HCT116 (cell line): ENCODE results near the gene PDE4B. TPM values are rescaled to one million over a fixed set of nuclear protein-coding genes. Genes with fewer than 3 reads are reported as not detected.

Source experiments
- ATAC-seq: fragments of 200-7000 bp; cut with Tn5 transposase; 2 replicates; pipeline ENCODE4 v1.9.1; 2020; ENCODE audit warnings: mild to moderate bottlenecking, moderate library complexity
- BruUV-seq: library from RNA; stranded (reverse); fragments of 400-500 nt; replicated peaks from 2 replicates; lab custom pipeline; 2021; lab: Mats Ljungman, UMichigan
- CTCF ChIA-PET: fragments of 300-600 bp; sonication (Branson Sonifier 250); formaldehyde crosslinking; loops from one replicate; lab custom pipeline; 2021; ENCODE audit warnings: antibody characterized with exemption; lab: Charles Lee
- POLR2A ChIA-PET: fragments of 300-600, 350-600 bp; sonication (Branson Sonifier 250); formaldehyde crosslinking; loops from one replicate; lab custom pipeline; 2021; ENCODE audit warnings: antibody characterized with exemption; lab: Charles Lee
- RAD21 ChIA-PET, 2 experiments: fragments of 300-600 bp; sonication (Branson Sonifier 250); formaldehyde crosslinking; loops; one replicate each; lab custom pipeline; 2023; ENCODE audit warnings: low total read pairs in 2 of 2; ENCODE audit not compliant: uncharacterized antibody in 2 of 2, unreplicated experiment in 2 of 2, low non-redundant PET in 1 of 2; lab: Charles Lee
- DNase-seq: peaks from one replicate; pipeline ENCODE4 v3.0.0-alpha.2; 2010; ENCODE audit warnings: low read depth, low spot score
- H2AFZ ChIP-seq: fragments of 200-600 bp; shearing (Covaris generic), sonication (generic); 2 replicates; pipeline ENCODE4 v1.6.1; 2017; ENCODE audit warnings: low read depth, mixed run types, mixed read lengths, antibody characterized with exemption, low read length; ENCODE audit not compliant: poor library complexity, severe bottlenecking
- H3K27ac ChIP-seq: 2 replicates; pipeline ENCODE4 v1.5.1; 2012; ENCODE audit warnings: low read depth, low read length
- H3K27me3 ChIP-seq: fragments of 200-600 bp; sonication (generic); 2 replicates; pipeline ENCODE4 v1.6.1; 2016; ENCODE audit warnings: mixed run types, low read length, mixed read lengths; ENCODE audit not compliant: insufficient read depth
- H3K36me3 ChIP-seq, 2 experiments: fragments of 200-500 bp in 1 of 2; fragments of 200-600 bp in 1 of 2; sonication (Bioruptor generic) in 1 of 2; sonication (generic) in 1 of 2; 2 replicates each; pipeline versions ENCODE4 v1.5.1 to v1.6.1; 2014 to 2016; ENCODE audit warnings: low read length in 2 of 2, inconsistent platforms in 1 of 2, mixed read lengths in 1 of 2, mixed run types in 1 of 2; ENCODE audit not compliant: insufficient read depth in 2 of 2, control insufficient read depth in 1 of 2
- H3K4me1 ChIP-seq, 2 experiments: fragments of 200-600 bp in 1 of 2; sonication (generic) in 1 of 2; 2 replicates each; pipeline versions ENCODE4 v1.5.1 to v1.6.1; 2012 to 2017; ENCODE audit warnings: low read length in 2 of 2, inconsistent platforms in 1 of 2, mild to moderate bottlenecking in 1 of 2, mixed read lengths in 1 of 2, mixed run types in 1 of 2, moderate library complexity in 1 of 2; ENCODE audit not compliant: insufficient read depth in 2 of 2, control insufficient read depth in 1 of 2
- H3K4me2 ChIP-seq: fragments of 200-600 bp; sonication (generic); 2 replicates; pipeline ENCODE4 v1.6.1; 2017; ENCODE audit warnings: mixed run types, low read length, mixed read lengths
- H3K4me3 ChIP-seq, 2 experiments: fragments of 200-600 bp in 1 of 2; sonication (generic) in 1 of 2; replicated peaks in 1 of 2; 2 replicates each; pipeline ENCODE4 v1.5.1; 2011 to 2016; ENCODE audit warnings: low read length in 2 of 2, control low read depth in 1 of 2, low read depth in 1 of 2, mild to moderate bottlenecking in 1 of 2, mixed read lengths in 1 of 2, mixed run types in 1 of 2
- H3K79me2 ChIP-seq: fragments of 200-600 bp; sonication (generic); 2 replicates; pipeline ENCODE4 v1.6.1; 2017; ENCODE audit warnings: mild to moderate bottlenecking, mixed run types, low read length, moderate library complexity, mixed read lengths; ENCODE audit not compliant: insufficient read depth
- H3K9ac ChIP-seq: fragments of 200-600 bp; sonication (generic); 2 replicates; pipeline ENCODE4 v1.6.1; 2016; ENCODE audit warnings: low read length, mixed read lengths
- H3K9me2 ChIP-seq: fragments of 200-600 bp; sonication (generic), shearing (Covaris generic); 2 replicates; pipeline ENCODE4 v1.6.1; 2017; ENCODE audit warnings: mixed run types, mild to moderate bottlenecking, moderate library complexity; ENCODE audit not compliant: insufficient read depth
- H3K9me3 ChIP-seq, 2 experiments: fragments of 200-500 bp in 1 of 2; fragments of 200-600 bp in 1 of 2; sonication (Bioruptor generic) in 1 of 2; sonication (generic) in 1 of 2; 2 replicates each; pipeline ENCODE4 v1.6.1; 2014 to 2017; ENCODE audit warnings: low read length in 2 of 2, mixed read lengths in 2 of 2, inconsistent platforms in 1 of 2, low read depth in 1 of 2, mild to moderate bottlenecking in 1 of 2, mixed run types in 1 of 2, moderate library complexity in 1 of 2; ENCODE audit not compliant: control insufficient read depth in 1 of 2, insufficient read depth in 1 of 2
- H4K20me1 ChIP-seq: fragments of 200-600 bp; sonication (generic), shearing (Covaris generic); 2 replicates; pipeline ENCODE4 v1.6.1; 2017; ENCODE audit warnings: mixed run types, mild to moderate bottlenecking, moderate library complexity; ENCODE audit not compliant: insufficient read depth
- CBX3 ChIP-seq: IDR thresholded peaks from 2 replicates; pipeline ENCODE4 v1.6.1; 2012; ENCODE audit warnings: low read depth
- EGR1 ChIP-seq: IDR thresholded peaks from 2 replicates; pipeline ENCODE4 v1.6.1; 2012; ENCODE audit warnings: low read depth
- ELF1 ChIP-seq: IDR thresholded peaks from 2 replicates; pipeline ENCODE4 v1.6.1; 2012; ENCODE audit warnings: low read depth, borderline replicate concordance
- EZH2 ChIP-seq: fragments of 200-600 bp; sonication (generic); IDR thresholded peaks from 2 replicates; pipeline ENCODE4 v1.6.1; 2017; ENCODE audit warnings: antibody characterized with exemption, mixed run types
- FOSL1 ChIP-seq: IDR thresholded peaks from 2 replicates; pipeline ENCODE4 v1.6.1; 2012; ENCODE audit warnings: low read depth
- POLR2A ChIP-seq: IDR thresholded peaks from 2 replicates; pipeline ENCODE4 v1.7.0; 2011; ENCODE audit warnings: borderline replicate concordance; ENCODE audit not compliant: insufficient read depth, insufficient read length; ENCODE audit errors: extremely low read depth
- POLR2AphosphoS5 ChIP-seq: IDR thresholded peaks from 2 replicates; pipeline ENCODE4 v1.6.1; 2011; ENCODE audit warnings: mild to moderate bottlenecking, low read depth, low read length, moderate library complexity
- RAD21 ChIP-seq: IDR thresholded peaks from 2 replicates; pipeline ENCODE4 v1.6.1; 2012; ENCODE audit warnings: low read depth, mild to moderate bottlenecking
- SP1 ChIP-seq: IDR thresholded peaks from 2 replicates; pipeline ENCODE4 v1.6.1; 2012; ENCODE audit warnings: low read depth
- SRF ChIP-seq: IDR thresholded peaks from 2 replicates; pipeline ENCODE4 v1.6.1; 2012; ENCODE audit warnings: low read depth
- TCF7L2 ChIP-seq: IDR thresholded peaks from 2 replicates; pipeline ENCODE4 v1.7.0; 2011; ENCODE audit warnings: borderline replicate concordance, inconsistent platforms; ENCODE audit not compliant: insufficient read depth, insufficient read length; ENCODE audit errors: extremely low read depth
- YY1 ChIP-seq: IDR thresholded peaks from 2 replicates; pipeline ENCODE4 v1.6.1; 2011; ENCODE audit warnings: low read length, low read depth, moderate library complexity, mild to moderate bottlenecking; ENCODE audit not compliant: insufficient replicate concordance; ENCODE audit errors: extremely low read depth
- ZFX ChIP-seq: fragments of 450-650 bp; IDR thresholded peaks from 2 replicates; pipeline ENCODE4 v1.6.1; 2017
- ZNF274 ChIP-seq: fragments of 200-500 bp; sonication (Bioruptor generic); IDR thresholded peaks from 2 replicates; pipeline ENCODE4 v1.6.1; 2014; ENCODE audit warnings: mild to moderate bottlenecking, low read depth, low read length, inconsistent platforms
- intact Hi-C: fragments of 100-400 bp; cut with micrococcal nuclease; formaldehyde crosslinking; loops from 2 replicates; pipeline ENCODE4 v1.10.0; 2022
- total RNA-seq: library from RNA; stranded (reverse); gene quantifications from one replicate; pipeline ENCODE4 v1.2.1, GENCODE V29; 2021; ENCODE audit not compliant: unreplicated experiment
- TF ChIP-seq, protein P1 (sequence below): IDR thresholded peaks from 2 replicates; pipeline ENCODE4 v1.6.1; 2011; ENCODE audit warnings: mild to moderate bottlenecking, low read length, moderate library complexity; ENCODE audit not compliant: insufficient replicate concordance; ENCODE audit errors: extremely low read depth
- TF ChIP-seq, protein P2 (sequence below): IDR thresholded peaks from 2 replicates; pipeline ENCODE4 v1.6.1; 2012
- TF ChIP-seq, protein P3 (sequence below), 3 experiments: fragments of 200-600 bp in 1 of 3; sonication (generic) in 1 of 3; IDR thresholded peaks in 2 of 3; conservative IDR thresholded peaks in 1 of 3; 2 replicates each; pipeline ENCODE4 v1.5.1; 2012 to 2017; ENCODE audit warnings: low read depth in 2 of 3, low read length in 2 of 3, antibody characterized with exemption in 1 of 3, borderline replicate concordance in 1 of 3, control low read depth in 1 of 3, mild to moderate bottlenecking in 1 of 3, mixed read lengths in 1 of 3, mixed run types in 1 of 3, moderate library complexity in 1 of 3; ENCODE audit not compliant: insufficient read depth in 1 of 3

Gene PDE4B
- total RNA-seq, 1 experiment from 2014 or later: 76.9 TPM

DNA sequence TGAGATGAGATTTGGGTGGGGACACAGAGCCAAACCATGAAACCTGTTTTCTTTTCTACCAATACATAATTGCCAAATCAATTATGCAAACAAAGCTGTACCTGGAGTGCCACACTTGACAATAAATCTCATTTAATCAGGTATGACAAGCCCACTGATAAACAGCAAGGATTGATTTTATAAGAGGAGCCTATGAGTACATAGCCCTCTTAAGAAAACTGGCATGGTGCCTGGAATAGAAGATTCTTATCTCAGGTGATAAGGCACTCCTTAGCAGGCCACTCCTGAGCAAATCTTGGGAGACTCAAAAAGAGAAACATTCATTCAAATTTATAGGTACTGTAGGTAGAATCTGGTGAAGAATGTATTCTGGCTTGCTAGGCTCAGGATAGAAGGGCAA lies 28.6 kb upstream of the PDE4B start:
- ATAC-seq: no peak; the same call in 1 of the 2 replicates
- no peaks in the 10 kb centered on the region for H3K9me2 ChIP-seq
- TF ChIP-seq POLR2A (no peak), POLR2AphosphoS5 (no peak), ZFX (no peak), SP1 (no peak), FOSL1 (no peak), CBX3 (no peak), SRF (no peak), YY1 (no peak), TCF7L2 (no peak), ELF1 (no peak), EGR1 (no peak), EZH2 (no peak), RAD21 (no peak), ZNF274 (no peak)
- TF ChIP-seq, protein P1, sequence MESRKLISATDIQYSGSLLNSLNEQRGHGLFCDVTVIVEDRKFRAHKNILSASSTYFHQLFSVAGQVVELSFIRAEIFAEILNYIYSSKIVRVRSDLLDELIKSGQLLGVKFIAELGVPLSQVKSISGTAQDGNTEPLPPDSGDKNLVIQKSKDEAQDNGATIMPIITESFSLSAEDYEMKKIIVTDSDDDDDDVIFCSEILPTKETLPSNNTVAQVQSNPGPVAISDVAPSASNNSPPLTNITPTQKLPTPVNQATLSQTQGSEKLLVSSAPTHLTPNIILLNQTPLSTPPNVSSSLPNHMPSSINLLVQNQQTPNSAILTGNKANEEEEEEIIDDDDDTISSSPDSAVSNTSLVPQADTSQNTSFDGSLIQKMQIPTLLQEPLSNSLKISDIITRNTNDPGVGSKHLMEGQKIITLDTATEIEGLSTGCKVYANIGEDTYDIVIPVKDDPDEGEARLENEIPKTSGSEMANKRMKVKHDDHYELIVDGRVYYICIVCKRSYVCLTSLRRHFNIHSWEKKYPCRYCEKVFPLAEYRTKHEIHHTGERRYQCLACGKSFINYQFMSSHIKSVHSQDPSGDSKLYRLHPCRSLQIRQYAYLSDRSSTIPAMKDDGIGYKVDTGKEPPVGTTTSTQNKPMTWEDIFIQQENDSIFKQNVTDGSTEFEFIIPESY: no peak
- TF ChIP-seq, protein P2, sequence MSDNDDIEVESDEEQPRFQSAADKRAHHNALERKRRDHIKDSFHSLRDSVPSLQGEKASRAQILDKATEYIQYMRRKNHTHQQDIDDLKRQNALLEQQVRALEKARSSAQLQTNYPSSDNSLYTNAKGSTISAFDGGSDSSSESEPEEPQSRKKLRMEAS: no peak
- TF ChIP-seq, protein P3, sequence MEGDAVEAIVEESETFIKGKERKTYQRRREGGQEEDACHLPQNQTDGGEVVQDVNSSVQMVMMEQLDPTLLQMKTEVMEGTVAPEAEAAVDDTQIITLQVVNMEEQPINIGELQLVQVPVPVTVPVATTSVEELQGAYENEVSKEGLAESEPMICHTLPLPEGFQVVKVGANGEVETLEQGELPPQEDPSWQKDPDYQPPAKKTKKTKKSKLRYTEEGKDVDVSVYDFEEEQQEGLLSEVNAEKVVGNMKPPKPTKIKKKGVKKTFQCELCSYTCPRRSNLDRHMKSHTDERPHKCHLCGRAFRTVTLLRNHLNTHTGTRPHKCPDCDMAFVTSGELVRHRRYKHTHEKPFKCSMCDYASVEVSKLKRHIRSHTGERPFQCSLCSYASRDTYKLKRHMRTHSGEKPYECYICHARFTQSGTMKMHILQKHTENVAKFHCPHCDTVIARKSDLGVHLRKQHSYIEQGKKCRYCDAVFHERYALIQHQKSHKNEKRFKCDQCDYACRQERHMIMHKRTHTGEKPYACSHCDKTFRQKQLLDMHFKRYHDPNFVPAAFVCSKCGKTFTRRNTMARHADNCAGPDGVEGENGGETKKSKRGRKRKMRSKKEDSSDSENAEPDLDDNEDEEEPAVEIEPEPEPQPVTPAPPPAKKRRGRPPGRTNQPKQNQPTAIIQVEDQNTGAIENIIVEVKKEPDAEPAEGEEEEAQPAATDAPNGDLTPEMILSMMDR (IDR thresholded peaks at IDR 0.05 in 2 of 3, conservative IDR thresholded peaks at IDR 0.05 in 1 of 3; ENCODE audit: borderline replicate concordance in 1 of 3, insufficient read depth in 1 of 3, low read depth in 2 of 3, low read length in 2 of 3): no peak
- H3K4me3 ChIP-seq: no peak overlapping the region
- no peaks in the 10 kb centered on the region for H3K36me3 ChIP-seq
- H3K79me2 ChIP-seq: no peaks in the 10 kb centered on the region
- no peaks in the 10 kb centered on the region for H3K9me3 ChIP-seq
- intact Hi-C loops: no loop called here
- no peak overlapping the region for H3K4me2 ChIP-seq
- no peak overlapping the region for H2AFZ ChIP-seq
- H3K4me1 ChIP-seq: peaks cover 0 to 6% of the 10 kb centered on the region in 2 experiments; a peak in 2 of 4 replicates
- ChIA-PET RAD21 (no interaction called here), POLR2A (no interaction called here), CTCF (no interaction called here)
- no peak overlapping the region for H3K9ac ChIP-seq
- H3K27me3 ChIP-seq: no peaks in the 10 kb centered on the region
- no TSS peak for BruUV-seq
- H3K27ac ChIP-seq: no peak overlapping the region
- no peaks in the 10 kb centered on the region for H4K20me1 ChIP-seq
- no peak for DNase-seq
